Skin epidermis (tissue), 12 donors: Measurements from ENCODE around the gene UQCRC2.
"Not testable (repeated sequence)": the region's sequence is repeated elsewhere in the genome, so short reads cannot be mapped to it uniquely, and the experiment has no call there.

Source experiments
- H3K27ac ChIP-seq, 21 experiments: fragments of 200-600 bp; sonication (generic) in 11 of 21; one replicate each; pipeline ENCODE4 v1.5.0; 2020; ENCODE audit warnings: mild to moderate bottlenecking in 3 of 21, inconsistent platforms in 2 of 21, moderate library complexity in 2 of 21
- H3K4me3 ChIP-seq, 7 experiments: fragments of 200-600 bp; sonication (generic) in 2 of 7; one replicate each; pipeline ENCODE4 v1.5.0; 2020; ENCODE audit warnings: inconsistent platforms in 2 of 7, mild to moderate bottlenecking in 2 of 7, moderate library complexity in 1 of 7

UQCRC2 gene

DNA sequence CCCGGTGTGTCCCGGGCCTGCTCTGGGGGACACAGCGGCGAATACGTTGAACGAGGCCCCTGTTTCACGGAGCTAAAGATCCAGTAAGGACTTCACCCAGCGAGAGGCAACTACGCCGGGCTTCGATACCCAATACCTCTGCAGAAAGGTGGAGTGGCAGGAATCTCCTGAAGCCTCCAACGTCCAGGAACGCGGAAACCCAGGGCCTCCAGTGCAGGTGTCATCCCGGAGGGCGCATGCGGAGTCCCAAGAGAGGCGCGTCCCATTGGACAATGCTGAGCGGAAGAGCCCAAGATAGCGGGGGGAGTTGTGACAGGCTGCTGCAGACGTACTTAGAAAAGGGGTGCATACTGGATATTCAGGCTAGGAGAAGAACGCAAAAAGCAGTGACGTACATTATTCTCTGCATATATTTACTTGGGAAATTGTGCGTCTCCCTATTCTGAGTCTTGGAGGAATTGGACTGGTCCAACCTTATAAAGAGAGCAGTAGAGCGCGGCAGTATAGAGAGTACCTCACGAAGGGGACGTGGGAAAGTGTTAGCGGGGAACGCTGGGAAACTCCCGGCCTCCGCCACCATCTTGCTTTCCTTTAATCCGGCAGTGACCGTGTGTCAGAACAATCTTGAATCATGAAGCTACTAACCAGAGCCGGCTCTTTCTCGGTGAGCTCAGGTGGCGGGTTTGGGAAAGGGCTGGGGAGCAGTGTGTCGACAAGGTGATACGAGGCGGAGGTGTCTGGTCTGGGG lies at the start of gene UQCRC2:
TSS of gene UQCRC2 (plus strand) at position 569 of the 748 bp plus-strand sequence. CDS start at position 632, 63 bp downstream.
- Histone ChIP-seq H3K4me3 (peak within 1 kb of the TSS; percentile 71 to 98 (median 93)), H3K27ac (peak within 1 kb of the TSS; percentile 71 to 100 (median 97))

DNA sequence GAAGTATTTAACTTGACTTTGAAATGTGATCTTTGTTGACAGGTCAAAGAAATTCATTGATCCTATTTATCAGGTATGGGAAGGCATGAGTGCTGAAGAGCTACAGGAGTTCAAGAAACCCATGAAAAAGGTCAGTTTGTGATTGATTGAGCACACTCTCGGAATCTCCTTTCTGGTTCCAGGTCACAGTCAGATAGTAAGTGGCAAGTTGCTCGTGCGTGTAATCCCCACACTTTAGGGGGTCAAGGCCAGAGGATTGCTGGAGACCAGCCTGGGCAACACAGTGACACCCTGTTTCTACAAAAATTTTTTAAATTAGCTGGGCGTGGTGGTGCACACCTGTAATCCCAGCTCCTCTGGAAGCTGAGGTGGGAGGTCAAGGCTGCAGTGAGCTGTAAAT lies 20.5 kb upstream of the UQCRC2 start:
- H3K27ac ChIP-seq, H3K4me3 ChIP-seq: not testable (repeated sequence)

DNA sequence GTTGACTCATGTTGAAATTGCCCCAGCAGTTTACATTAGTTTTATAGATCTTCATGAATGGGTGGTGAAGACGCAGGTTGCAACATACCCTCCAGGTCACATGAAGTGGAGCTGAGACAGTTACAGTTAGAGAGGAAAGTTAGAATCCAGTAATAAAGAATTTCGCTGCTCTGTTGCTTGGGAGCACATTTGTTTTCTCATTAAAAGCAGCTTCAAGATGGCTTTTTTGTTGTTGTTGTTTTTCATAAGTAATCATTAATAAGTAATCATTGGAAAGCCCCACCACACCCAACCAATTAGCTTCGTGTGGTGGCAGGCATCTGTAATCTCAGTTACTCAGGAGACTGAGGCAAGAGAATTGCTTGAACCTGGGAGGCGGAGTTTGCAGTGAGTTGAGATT lies 19.8 kb upstream of the UQCRC2 start:
- not testable (repeated sequence) for H3K27ac ChIP-seq, H3K4me3 ChIP-seq

DNA sequence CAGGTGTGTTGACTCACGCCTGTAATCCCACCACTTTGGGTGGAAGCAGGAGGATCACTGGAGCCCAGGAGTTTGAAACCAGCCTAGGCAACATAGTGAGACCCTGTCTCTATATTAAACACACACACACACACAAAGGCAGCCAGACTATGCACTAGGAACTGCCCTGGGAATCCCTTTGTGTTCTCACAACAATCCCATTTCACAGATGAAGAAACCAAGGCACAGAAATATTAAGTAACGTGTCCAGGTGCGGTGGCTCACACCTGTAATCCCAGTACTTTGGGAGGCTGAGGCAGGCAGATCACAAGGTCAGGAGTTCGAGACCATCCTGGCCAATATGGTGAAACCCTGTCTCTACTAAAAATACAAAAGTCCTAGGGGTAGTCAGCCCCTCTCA lies 19.4 kb upstream of the UQCRC2 start:
- H3K27ac ChIP-seq, H3K4me3 ChIP-seq: not testable (repeated sequence)

DNA sequence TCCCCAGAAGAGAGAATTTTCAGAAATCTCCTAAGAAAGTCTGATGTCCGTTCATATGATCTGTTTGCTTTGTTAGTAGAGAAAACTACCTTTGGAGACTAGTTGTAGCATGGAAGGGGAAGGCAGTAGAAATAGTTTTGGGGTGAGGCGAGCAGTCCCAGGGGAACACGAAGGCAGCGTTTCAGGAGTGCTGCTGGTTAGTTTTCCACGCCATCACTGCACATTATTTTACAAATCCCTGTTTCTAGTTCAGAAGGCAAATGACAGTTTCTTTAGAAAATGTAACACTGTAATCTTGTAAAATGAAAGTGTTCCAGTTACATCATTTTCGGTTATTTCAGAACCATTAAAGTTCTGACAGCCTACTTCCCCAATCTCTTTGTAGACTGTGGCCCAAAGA lies 16.9 kb upstream of the UQCRC2 start:
- not testable (repeated sequence) for H3K4me3 ChIP-seq, H3K27ac ChIP-seq

DNA sequence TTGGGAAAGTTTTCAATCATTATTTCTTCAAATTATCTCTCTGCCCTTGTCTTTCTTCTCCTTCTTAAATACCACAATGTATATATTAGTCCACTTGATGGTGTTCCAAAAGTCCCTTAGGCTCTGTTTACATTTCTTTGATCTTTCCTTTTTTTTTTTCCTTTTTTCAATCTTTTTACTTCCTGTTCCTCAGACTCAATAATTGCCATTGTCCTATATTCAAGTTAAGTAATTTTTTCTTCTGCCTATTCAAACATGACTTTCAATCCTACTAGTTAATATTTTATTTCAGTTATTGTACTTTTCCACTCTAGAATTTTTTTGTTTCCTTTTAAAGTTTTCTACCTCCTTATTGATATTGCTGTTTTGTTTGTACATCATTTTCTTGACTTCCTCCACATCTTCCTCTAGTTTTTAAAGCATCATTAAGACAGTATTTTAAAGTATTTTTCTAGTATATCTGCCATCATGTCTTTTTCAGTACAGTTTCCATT lies 15.8 kb upstream of the UQCRC2 start:
- Histone ChIP-seq H3K4me3 (no peak overlapping the region), H3K27ac (no peak overlapping the region)

DNA sequence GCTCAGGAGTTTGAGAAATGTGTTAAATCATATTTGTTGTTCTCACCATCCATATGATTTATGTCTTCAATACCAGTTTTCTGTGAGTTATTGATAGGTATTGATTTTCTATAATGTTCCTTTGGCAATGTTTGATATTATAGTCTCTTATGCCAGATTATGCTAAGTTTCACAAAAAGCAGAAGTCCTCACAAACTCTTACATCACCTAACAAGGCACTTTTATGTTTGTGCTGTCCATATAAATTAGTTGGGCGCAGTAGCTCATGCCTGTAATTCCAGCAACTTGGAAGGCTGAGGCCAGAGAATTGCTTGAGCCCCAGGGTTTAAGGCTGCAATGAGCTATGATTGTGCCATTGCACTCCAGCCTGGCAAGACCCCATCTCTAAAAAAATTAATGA lies 12.6 kb upstream of the UQCRC2 start:
- H3K27ac ChIP-seq, result peak overlapping the region in 1 of 21 experiments; percentile 32

DNA sequence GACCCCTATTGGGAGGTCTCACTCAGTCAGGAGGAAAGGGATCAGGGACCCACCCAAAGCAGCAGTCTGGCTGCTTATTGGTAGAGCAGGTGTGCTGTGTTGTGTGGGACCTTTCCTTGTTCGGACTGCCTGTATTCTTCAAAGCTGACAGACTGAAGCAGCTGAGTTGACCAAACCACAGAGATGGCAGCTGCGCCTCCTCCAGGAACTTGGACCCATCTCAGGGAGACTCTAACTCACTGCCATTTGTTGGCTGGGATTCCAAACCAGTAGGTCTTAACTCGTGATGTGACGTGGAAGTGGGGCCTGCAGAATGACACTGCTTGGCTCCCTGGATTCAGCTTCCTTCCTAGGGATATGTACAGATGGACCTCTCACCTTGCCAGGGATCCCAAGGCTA lies 9.6 kb upstream of the UQCRC2 start:
- no peak overlapping the region for H3K27ac ChIP-seq
- H3K4me3 ChIP-seq, result no peak overlapping the region

More for the DNA sequence above, 12.6 kb upstream of the UQCRC2 start:
- H3K4me3 ChIP-seq, result no peak overlapping the region

DNA sequence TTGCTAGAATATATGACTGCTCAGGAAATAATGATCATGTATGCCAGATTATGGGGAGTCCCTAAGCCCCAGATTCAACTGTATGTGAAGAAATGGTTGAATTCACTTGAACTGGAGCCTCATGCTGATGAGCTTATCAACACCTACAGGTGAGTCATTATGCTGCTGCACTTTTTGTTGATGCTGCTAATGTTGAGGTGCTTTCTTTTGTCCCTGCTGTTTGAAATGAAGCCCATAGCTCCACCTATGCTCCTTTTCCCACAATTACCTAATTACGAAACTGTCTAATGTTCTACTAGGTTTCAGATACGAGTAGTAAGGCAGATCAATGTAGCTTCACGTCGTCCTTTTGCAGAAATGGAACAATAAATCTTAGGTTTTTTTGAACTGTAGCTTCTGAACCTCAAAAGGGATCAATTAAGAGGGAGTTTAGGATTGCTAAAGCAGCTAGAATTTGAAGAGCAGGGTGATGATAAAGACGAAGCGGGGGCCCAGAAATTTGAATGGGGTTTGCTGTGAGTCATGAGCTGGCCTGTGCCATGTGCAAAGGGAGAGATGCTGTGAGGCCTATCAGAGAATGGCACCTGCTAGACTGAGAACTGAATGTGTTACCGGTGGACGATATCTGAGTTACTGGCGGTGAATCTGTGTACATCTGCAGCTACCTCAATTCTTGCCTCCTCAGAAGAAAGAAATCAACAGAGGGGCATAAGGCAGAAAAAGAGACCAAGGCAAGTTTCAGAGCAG lies 6.1 kb upstream of the UQCRC2 start:
- no peak overlapping the region for H3K4me3 ChIP-seq
- peak overlapping the region in 1 of 21 experiments; percentile 26 for H3K27ac ChIP-seq

DNA sequence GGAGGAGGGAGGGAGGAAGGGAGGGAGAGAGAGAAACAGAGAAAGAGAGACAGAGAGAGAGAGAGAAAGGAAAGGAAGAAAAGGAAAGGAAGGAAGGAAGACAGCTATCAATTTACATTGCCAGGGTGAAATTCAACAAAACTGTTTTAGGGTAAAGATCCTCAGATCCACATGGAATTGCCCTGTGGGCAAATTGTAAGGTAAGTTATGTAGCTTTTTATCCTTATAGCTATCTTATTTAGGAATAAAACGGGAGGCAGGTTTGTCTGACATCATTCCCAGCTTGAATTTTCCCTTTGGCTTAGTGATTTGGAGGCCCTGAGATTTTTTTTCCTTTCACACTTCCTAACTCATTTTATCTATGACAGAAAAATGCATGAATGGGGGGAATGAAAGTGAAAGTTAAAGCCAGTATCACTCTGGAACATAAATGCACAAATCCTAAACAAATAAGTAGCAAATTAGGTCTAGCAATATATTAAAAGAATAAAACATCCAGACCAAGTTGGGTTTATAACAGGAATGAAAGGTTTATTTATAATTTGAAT lies 3.4 kb upstream of the UQCRC2 start:
- Histone ChIP-seq H3K27ac (no peak overlapping the region), H3K4me3 (no peak overlapping the region)

DNA sequence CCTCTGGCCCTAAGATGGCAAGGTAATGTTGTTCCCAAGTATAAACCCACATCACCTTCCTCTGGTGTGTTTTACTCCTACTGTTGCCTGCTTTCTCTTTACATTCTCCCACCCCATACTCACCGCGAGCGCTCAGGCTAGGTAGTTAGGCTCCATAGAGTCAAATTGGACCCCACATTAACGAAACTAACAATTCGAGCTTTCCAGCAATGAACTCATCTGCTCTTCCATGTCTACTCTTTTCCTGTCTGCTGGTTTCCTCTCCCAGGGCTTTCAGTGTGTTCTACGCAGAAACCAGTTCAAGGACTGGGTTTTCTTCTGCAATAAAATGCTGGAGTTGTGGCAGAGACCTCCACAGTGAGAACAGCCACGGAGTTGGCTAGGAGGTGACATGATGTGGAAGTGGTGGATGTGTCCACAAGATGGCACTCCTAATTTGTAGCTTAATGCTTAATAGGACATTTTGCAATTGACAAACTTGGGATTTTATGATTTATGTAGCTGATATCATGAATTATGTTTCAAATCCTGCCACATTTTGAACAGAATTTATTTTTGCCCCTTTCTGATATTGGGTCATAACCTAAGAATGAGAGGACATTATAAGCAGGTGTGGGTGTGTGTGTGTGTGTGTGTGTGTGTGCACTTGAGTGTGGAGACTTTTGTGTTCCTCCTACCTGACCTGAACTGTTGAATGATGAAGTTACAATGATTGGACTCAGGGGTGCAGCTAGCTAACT lies 2.2 kb upstream of the UQCRC2 start:
- Histone ChIP-seq H3K27ac (peak overlapping the region in 1 of 21 experiments; percentile 24), H3K4me3 (no peak overlapping the region)

DNA sequence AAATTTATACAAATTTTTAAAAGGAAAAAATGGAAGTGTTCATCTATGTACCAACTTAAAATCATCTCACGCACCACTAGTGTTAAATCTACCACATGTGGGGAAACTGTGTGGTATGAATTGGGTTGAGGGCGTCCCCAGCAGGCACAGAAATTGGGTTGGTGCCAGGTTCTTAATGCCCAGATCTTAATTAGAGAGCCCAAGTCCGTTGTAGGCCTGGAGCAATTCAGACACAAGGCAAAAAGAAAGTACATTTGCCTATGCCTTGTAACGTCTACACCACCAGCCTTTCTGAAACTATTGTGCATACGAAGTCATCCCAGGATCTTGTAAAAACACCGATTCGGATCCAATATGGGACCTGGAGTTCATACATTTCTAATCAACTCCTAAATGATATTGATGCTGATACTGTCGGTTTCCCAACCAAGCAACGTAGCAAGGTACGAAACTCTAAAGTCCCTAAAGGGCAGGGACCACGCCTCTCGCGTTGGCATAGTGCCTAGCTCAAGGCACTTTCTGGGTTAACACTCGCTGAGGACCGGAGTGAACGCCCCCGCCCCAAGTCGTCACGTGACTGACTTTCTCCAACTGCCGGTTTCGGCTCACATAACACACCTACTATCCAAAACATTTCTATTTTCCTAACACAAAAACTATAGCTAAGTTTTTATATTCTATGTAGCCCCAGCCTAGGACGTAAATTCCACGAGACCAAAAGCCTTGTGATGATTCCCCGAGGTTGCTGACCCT lies 945 bp upstream of the UQCRC2 start:
- H3K4me3 ChIP-seq, result peak overlapping the region; percentile 71 to 98 (median 93)
- H3K27ac ChIP-seq, result peak overlapping the region; percentile 71 to 100 (median 97)

DNA sequence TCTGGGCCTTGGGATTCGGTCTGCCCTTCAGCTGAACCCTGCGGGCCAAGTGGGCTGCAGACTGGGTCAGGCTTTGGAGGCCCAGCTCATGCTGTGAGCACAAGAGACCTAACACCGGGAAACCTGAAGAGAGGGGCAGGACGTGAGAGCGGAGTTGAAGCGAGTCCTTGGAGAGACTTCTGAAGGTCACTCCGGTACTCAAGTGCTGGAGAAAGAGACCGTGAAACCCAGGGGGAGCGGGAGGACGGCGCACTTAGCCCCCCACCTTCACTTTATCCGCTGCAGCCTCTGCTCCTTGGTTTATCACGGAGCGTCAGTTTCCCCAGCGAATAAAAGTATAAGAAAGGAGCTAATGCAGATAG lies 361 bp downstream of the UQCRC2 start:
- Histone ChIP-seq H3K4me3 (peak overlapping the region; percentile 71 to 98 (median 93)), H3K27ac (peak overlapping the region; percentile 8 to 100 (median 97))

DNA sequence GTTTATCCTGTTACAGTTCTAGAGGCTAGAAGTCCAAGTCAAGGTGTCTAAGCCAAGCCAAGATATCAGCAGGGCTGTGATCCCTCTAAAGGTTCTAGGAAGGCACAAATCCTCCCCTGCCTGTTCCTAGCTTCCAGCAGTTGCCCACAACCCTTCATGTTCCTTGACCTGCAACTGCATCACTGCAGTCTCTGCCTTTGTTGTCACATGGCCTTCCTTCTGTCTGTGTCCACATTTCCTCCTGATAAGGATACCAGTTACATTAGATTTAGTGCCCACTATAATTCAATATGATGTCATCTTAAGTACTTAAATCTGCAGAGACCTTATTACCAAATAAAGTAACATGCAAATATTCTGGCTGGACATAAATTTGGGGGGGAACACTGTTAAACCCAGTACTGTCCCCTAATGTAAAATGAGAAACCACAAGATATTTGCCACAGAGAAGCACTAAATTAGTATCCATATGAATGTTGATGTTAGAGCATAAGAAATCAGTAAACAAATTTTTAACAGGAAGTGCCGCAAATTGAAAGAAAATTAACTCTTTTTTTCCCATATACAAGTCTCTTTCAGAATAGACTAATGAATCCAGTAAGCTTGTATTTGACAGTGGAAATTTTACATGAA lies 4.7 kb downstream of the UQCRC2 start:
- Histone ChIP-seq H3K27ac (no peak overlapping the region), H3K4me3 (no peak overlapping the region)

DNA sequence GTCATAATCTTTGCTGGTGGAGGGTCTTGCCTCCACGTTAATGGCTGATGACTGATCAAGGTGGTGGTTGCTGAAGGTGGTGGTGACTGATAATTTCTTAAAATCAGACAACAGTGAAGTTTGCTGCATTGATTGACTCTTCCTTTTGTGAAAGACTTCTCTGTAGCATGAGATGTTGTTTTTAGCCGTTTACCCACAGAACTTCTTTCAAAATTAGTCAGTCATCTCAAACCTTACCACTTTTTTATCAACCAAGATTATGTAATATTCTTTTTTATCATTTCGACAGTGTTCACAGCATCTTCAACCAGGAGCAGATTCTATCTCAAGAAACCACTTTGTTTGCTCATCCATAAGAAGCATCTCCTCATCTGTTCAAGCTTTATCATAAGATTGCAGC lies 5.9 kb downstream of the UQCRC2 start:
- H3K27ac ChIP-seq, result no peak overlapping the region
- no peak overlapping the region for H3K4me3 ChIP-seq

DNA sequence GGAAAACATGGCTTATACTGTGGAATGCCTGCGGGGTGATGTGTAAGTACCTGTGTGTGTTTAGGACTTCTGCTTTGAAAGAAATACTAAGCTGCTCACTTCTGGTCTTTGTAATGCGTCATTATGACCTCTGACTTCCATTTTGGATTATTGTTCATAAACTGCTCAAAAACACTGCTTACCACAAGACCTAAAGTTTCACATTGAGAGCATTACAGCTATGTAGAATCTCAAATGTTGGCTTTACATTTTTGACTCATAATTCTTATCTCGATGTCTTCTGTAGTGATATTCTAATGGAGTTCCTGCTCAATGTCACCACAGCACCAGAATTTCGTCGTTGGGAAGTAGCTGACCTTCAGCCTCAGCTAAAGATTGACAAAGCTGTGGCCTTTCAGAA lies 9.3 kb downstream of the UQCRC2 start:
- no peak overlapping the region for H3K4me3 ChIP-seq
- no peak overlapping the region for H3K27ac ChIP-seq

DNA sequence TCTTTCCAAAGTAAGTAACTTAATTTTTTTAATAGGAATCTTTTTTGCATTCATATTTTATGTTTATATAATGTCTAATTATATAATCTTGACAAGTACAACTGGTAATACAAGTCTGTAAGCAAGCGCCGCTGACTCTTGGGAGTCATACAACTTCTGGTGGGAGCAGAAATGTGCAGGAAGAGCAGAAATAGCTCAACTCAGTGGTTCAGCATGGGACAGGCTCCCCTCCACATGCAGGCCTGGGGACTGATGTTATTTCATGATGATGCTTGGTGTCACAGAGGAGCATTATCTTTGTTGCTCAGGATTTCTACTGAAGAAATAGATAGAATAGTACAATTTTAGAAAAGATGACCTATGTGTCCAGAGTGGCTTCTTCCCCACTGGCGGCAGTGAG lies 10.7 kb downstream of the UQCRC2 start:
- no peak overlapping the region for H3K27ac ChIP-seq

DNA sequence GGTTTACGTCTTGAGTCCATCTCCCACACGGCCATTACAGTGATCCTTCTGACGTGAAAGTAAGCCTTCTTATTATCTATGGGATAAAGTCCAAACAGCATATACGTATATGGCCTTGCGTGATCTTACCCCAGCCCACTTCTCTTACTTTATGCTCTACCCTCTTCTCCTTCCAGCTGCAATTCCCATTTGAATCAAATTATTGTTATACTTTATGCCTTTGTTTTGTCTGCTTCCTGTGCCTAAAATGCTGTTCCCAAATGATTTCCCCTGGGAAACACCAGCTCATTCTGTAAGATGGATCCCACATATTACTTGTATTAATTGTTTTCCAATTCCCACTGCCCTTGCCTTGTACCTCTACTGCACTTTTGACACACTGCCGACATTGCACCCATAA lies 11.2 kb downstream of the UQCRC2 start:
- no peak overlapping the region for H3K4me3 ChIP-seq
- no peak overlapping the region for H3K27ac ChIP-seq

More for the DNA sequence above, 10.7 kb downstream of the UQCRC2 start:
- H3K4me3 ChIP-seq, result no peak overlapping the region

DNA sequence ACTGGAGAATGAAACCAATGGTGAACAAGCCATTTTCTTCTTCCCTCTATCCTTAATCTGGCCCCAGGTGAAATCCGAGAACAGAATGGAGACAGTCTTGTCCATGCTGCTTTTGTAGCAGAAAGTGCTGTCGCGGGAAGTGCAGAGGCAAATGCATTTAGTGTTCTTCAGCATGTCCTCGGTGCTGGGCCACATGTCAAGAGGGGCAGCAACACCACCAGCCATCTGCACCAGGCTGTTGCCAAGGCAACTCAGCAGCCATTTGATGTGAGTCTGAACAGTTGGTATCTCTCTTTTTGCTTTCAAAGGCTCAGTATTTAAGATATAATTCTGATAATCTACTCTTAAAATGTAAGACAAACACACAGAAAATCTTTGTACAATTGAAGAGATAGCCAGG lies 18.7 kb downstream of the UQCRC2 start:
- no peak overlapping the region for H3K27ac ChIP-seq
- H3K4me3 ChIP-seq, result no peak overlapping the region
